GM18870 (cell line): ENCODE results near the gene CHN2.
"Not testable (repeated sequence)": the region's sequence is repeated elsewhere in the genome, so short reads cannot be mapped to it uniquely, and the experiment has no call there.

Source experiments
- ATAC-seq: cut with Tn5 transposase; IDR thresholded peaks from one replicate; pipeline ENCODE4 v1.9.1; 2021; ENCODE audit warnings: moderate library complexity; ENCODE audit not compliant: unreplicated experiment

The CHN2 gene

DNA sequence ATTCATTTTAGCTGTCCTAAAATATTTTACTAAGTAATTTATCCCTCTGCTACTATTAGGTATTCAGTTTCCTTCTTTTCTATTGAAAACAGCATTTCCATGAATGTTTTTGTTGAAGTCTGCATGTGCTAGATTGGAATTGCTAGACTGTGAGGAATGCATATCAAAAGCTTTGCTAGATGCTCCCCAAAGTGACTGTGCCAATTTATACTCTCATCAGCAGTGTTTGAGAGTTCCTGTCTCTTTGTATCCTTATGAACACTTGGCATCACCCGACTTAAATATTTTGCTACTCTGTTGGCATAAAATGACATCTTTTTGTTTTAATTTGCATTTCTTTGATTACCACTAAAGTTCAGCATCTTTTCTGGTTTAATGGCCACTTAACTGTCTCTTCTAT is 324.0 kb downstream of the CHN2 start:
- no peak for ATAC-seq

DNA sequence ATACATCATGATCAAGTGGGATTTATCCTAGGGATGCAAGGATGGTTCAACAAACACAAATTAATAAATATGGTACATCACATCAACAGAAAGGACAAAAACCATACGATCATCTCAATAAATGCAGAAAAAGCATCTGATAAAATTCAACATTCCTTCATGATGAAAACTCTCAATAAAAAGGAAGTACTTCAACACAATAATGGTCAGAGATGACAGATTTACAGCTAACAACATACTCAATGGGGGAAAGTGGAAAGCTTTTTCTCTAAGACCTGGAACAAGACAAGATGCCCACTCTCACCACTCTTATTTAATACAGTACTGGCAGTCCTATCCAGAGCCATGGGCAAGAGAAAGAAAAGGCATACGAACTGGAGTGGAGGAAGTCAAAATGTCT is 329.2 kb downstream of the CHN2 start:
- ATAC-seq = no peak

DNA sequence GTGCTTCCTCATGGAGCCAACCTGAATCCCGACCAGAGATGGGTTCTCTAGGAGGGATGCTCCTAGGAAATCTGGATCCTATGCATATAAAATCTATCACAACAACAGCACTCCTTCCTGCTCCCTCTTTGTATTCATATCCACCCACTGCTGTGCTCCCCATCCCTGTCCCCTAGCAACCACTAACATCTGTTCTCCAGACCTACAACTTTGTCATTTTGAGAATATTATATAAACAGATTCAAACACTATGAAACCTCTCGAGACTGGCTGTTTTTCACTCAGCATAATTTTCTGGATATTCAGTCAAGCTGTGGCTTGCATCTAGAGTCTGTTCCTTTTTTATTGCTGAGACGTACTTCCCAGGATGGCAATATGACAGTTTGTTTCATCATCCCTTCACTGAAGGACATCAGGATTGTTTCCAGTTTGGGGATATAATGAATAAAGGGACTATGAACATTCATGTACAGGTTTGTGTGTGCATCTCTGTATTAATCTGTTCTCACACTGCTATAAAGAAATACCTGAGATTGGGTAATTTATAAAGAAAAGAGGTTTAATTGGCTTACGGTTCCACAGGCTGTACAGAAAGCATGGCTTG is 333.0 kb downstream of the CHN2 start:
- ATAC-seq = no peak

DNA sequence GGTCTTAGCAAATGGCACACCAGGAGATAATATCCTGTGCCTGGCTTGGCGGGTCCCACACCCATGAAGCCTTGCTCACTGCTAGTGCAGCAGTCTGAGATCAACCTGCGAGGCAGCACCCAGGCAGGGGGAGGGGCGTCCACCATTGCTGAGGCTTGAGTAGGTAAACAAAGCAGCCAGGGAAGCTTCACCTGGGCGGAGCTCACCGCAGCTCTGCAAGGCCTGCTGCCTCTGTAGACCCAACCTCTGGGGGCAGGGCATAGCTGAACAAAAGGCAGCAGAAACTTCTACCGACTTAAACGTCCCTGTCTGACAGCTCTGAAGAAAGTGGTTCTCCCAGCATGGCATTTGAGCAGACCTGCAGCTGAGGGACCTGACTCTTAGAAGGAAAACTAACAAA is 334.0 kb downstream of the CHN2 start:
- ATAC-seq = not testable (repeated sequence)
